MCF 10A (cell line): ENCODE data around the gene LRRC63. TPM values are rescaled to one million over a fixed set of nuclear protein-coding genes. Genes with fewer than 3 reads are reported as not detected.

ENCODE experiments used
- BruUV-seq: library from RNA; stranded (reverse); fragments of 400-500 nt; replicated peaks from 2 replicates; lab custom pipeline; 2021; lab: Mats Ljungman, UMichigan
- CTCF ChIA-PET: fragments of 300-600 bp; sonication (Branson Sonifier 250); formaldehyde crosslinking; extraction: SDS; loops from one replicate; lab custom pipeline; 2021; ENCODE audit warnings: antibody characterized with exemption, inconsistent platforms; lab: Yijun Ruan, JAX
- POLR2A ChIA-PET: fragments of 300-600, 350-650 bp; sonication (Branson Sonifier 250); formaldehyde crosslinking; extraction: SDS; loops from one replicate; lab custom pipeline; 2020; ENCODE audit warnings: antibody characterized with exemption, inconsistent platforms; lab: Yijun Ruan, JAX
- DNase-seq: peaks from one replicate; pipeline ENCODE4 v3.0.0-alpha.2; 2018; ENCODE audit not compliant: unreplicated experiment
- H3K27ac Mint-ChIP-seq: one replicate; pipeline ENCODE4 v1.8.0; 2022; ENCODE audit warnings: mild to moderate bottlenecking, low read depth, mixed read lengths; ENCODE audit not compliant: unreplicated experiment
- H3K27me3 Mint-ChIP-seq: one replicate; pipeline ENCODE4 v1.8.0; 2022; ENCODE audit warnings: mixed read lengths; ENCODE audit not compliant: insufficient read depth, unreplicated experiment
- H3K36me3 Mint-ChIP-seq: one replicate; pipeline ENCODE4 v1.8.0; 2022; ENCODE audit warnings: mild to moderate bottlenecking, moderate library complexity, mixed read lengths; ENCODE audit not compliant: insufficient read depth, unreplicated experiment
- H3K4me1 Mint-ChIP-seq: one replicate; pipeline ENCODE4 v1.8.0; 2022; ENCODE audit warnings: mixed read lengths; ENCODE audit not compliant: insufficient read depth, unreplicated experiment
- H3K4me3 Mint-ChIP-seq: one replicate; pipeline ENCODE4 v1.8.0; 2022; ENCODE audit warnings: mild to moderate bottlenecking, moderate library complexity, mixed read lengths; ENCODE audit not compliant: unreplicated experiment
- H3K9me3 Mint-ChIP-seq: one replicate; pipeline ENCODE4 v1.8.0; 2022; ENCODE audit warnings: mixed read lengths; ENCODE audit not compliant: unreplicated experiment
- intact Hi-C: fragments of 100-400 bp; cut with micrococcal nuclease; formaldehyde crosslinking; loops from 2 replicates; pipeline ENCODE4 v1.14.1; 2022
- total RNA-seq: library from RNA; stranded (reverse); gene quantifications from 2 replicates; pipeline ENCODE4 v1.2.3, GENCODE V29; 2022
- TF ChIP-seq, protein P1 (sequence below): fragments of 200-600 bp; IDR thresholded peaks from one replicate; pipeline ENCODE4 v1.8.0; 2022; ENCODE audit warnings: antibody characterized with exemption, mild to moderate bottlenecking; ENCODE audit not compliant: unreplicated experiment

The LRRC63 gene
- total RNA-seq, 1 experiment from 2014 or later, result not detected

DNA sequence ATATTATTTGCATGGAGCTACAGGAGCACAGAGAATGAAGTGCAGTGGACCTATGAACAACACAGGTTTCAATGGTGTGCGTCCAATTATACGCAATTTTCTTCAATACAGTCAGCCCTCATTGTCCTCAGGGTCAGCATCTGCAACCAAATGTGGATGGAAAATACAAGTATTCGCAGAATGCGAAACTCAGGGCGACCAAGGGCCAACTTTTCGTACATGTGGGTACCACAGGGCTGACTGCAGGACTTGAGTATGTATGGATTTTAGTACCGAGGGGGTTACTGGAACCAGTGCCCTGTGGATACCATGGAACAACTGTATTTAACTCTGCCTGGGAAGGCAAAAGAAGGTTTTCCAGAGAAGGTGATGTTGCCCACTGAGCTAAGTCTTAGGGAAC lies 40.0 kb upstream of the LRRC63 start:
- TF ChIP-seq, protein P1, sequence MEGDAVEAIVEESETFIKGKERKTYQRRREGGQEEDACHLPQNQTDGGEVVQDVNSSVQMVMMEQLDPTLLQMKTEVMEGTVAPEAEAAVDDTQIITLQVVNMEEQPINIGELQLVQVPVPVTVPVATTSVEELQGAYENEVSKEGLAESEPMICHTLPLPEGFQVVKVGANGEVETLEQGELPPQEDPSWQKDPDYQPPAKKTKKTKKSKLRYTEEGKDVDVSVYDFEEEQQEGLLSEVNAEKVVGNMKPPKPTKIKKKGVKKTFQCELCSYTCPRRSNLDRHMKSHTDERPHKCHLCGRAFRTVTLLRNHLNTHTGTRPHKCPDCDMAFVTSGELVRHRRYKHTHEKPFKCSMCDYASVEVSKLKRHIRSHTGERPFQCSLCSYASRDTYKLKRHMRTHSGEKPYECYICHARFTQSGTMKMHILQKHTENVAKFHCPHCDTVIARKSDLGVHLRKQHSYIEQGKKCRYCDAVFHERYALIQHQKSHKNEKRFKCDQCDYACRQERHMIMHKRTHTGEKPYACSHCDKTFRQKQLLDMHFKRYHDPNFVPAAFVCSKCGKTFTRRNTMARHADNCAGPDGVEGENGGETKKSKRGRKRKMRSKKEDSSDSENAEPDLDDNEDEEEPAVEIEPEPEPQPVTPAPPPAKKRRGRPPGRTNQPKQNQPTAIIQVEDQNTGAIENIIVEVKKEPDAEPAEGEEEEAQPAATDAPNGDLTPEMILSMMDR, result no peak
- DNase-seq, result no peak
- Mint-ChIP-seq H3K27ac (no peak overlapping the region), H3K36me3 (no peaks in the 10 kb centered on the region), H3K4me3 (no peak overlapping the region), H3K27me3 (peaks cover 73% of the 10 kb centered on the region), H3K4me1 (no peaks in the 10 kb centered on the region), H3K9me3 (no peaks in the 10 kb centered on the region)
- POLR2A ChIA-PET, result no interaction called here
- CTCF ChIA-PET, result interaction anchor here (3.3 kb wide), 1 partner anchor 12 kb away, joined by 24 read pairs; no protein-coding TSS in a partner anchor
- no TSS peak for BruUV-seq
- intact Hi-C loops, result no loop called here

DNA sequence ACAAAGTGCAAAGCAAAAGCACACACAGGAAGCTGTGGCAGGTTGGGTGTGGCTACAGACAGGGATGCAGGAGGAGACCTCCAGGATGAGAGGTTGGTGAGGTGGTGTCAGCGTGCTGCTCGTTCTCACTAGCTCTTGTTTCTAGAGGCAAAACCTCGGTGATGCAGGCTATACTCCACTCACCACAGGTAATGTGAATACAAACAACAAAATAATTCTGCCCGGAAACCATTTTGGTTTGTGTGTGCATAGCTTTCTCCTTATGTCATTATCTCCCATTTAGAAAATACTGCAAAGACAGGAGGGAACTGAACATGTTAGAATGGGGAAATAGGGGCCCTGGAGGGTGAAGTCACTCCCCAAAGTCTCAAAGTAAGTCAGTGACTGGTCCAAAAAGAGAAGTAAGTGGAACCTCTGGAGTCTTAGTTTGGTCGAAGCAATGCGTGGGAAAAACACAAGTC lies 39.2 kb upstream of the LRRC63 start:
- no TSS peak for BruUV-seq
- Mint-ChIP-seq H3K27ac (peak overlapping the region; percentile 47), H3K36me3 (no peaks in the 10 kb centered on the region), H3K9me3 (no peaks in the 10 kb centered on the region), H3K4me3 (no peak overlapping the region), H3K4me1 (no peaks in the 10 kb centered on the region), H3K27me3 (peaks cover 65% of the 10 kb centered on the region)
- CTCF ChIA-PET, result interaction anchor here (0.6 to 3.3 kb wide), 3 partner anchors 13 to 650 kb away, joined by 3 to 24 read pairs (median 3); no protein-coding TSS in a partner anchor
- DNase-seq, result no peak
- intact Hi-C loops, result no loop called here
- TF ChIP-seq, protein P1, result no peak
- POLR2A ChIA-PET, result interaction anchor here (0.7 kb wide), 1 partner anchor 118 kb away, joined by 3 read pairs; no protein-coding TSS in a partner anchor

DNA sequence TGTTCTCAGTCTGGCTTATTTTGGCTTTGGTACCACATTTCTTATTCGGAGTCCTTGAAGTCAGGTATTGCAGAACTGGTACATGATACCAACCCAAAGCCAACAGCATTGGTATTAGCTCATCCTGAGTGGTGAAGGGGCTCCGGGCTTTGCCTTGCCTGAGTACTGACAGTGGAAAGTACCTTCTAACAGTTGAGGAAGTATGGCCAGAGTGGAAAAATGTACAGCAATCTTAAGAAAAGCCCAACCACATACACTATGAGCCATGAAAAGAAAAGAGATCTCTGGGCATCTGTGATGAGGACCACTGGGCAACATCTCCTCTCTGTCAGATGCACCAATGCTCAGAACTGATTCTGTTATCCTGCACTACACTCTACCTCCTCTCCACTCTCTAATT lies 38.1 kb upstream of the LRRC63 start:
- Mint-ChIP-seq H3K4me1 (no peaks in the 10 kb centered on the region), H3K9me3 (no peaks in the 10 kb centered on the region), H3K4me3 (no peak overlapping the region), H3K36me3 (no peaks in the 10 kb centered on the region), H3K27ac (no peak overlapping the region), H3K27me3 (peaks cover 56% of the 10 kb centered on the region)
- intact Hi-C loops, result no loop called here
- no peak for DNase-seq
- BruUV-seq, result no TSS peak
- TF ChIP-seq, protein P1, result no peak
- CTCF ChIA-PET, result no interaction called here
- POLR2A ChIA-PET, result interaction anchor here (0.9 kb wide), 1 partner anchor 52 kb away, joined by 3 read pairs; no protein-coding TSS in a partner anchor

DNA sequence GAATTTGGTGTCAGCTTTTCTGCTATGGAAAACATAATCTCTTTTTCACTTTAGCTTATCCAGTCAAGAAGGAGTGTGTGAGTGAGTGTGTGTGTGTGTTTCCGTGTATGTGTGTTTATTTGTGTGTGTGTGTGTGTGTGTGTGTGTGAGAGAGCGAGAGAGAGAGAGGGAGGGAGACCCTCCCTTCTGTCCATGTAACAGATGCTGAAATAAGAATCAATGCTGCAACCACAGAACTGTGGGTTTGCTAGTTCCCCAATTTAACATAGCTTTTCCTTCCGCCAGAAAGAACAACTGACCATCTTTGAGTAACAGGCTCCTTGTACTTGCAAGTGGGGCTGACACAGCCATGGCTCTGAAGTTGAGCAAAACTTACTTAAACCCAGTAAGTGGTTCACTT lies 35.0 kb upstream of the LRRC63 start:
- H3K9me3 Mint-ChIP-seq, result no peaks in the 10 kb centered on the region
- DNase-seq, result no peak
- TF ChIP-seq, protein P1, result no peak
- peaks cover 42% of the 10 kb centered on the region for H3K27me3 Mint-ChIP-seq
- POLR2A ChIA-PET, result no interaction called here
- H3K27ac Mint-ChIP-seq, result no peak overlapping the region
- BruUV-seq, result no TSS peak
- no peak overlapping the region for H3K4me3 Mint-ChIP-seq
- H3K36me3 Mint-ChIP-seq, result no peaks in the 10 kb centered on the region
- no peaks in the 10 kb centered on the region for H3K4me1 Mint-ChIP-seq
- CTCF ChIA-PET, result interaction anchor here (0.6 kb wide), 1 partner anchor 307 kb away, joined by 4 read pairs; no protein-coding TSS in a partner anchor
- intact Hi-C loops, result no loop called here
